ENCODE data around the gene BBX. TPM values are rescaled to one million over a fixed set of nuclear protein-coding genes. Genes with fewer than 3 reads are reported as not detected.

BBX gene
- total and polyA plus RNA-seq, 2 of the 4 experiments (the other 2 are of a cell fraction) = 13.6 to 107 TPM

- BruUV-seq (replicated peaks) = no TSS peak
- no peaks in the 10 kb centered on the region for H3K79me1 ChIP-seq (ENCODE audit: low read depth in 1 of 2, low read length in 2 of 2)
- no peak overlapping the region for H2BK20ac ChIP-seq (ENCODE audit: low read depth, low read length)
- H4K5ac ChIP-seq (ENCODE audit: low read depth, low read length) = no peak overlapping the region
- no peak overlapping the region for H2AK9ac ChIP-seq (replicated peaks; ENCODE audit: low read depth, low read length, poor library complexity)
- H2BK120ac ChIP-seq (ENCODE audit: low read depth, low read length) = no peak overlapping the region
- peaks cover 2% of the 10 kb centered on the region; the same call in 1 of the 2 replicates for H3K4me1 ChIP-seq (ENCODE audit: control insufficient read depth, insufficient read depth, low read length)
- ChIA-PET CTCF (no interaction called here), POLR2A (ENCODE audit: unreplicated experiment) (no interaction called here)
- intact Hi-C loops (cut with micrococcal nuclease) = no loop called here
- H3K27ac ChIP-seq (ENCODE audit: insufficient read depth, low read length) = no peak overlapping the region
- TF ChIP-seq RCOR1 (IDR thresholded peaks at IDR 0.05; ENCODE audit: insufficient replicate concordance, low read length) (no peak), FOS (IDR thresholded peaks at IDR 0.05; ENCODE audit: low read depth, low read length) (no peak), BHLHE40 (IDR thresholded peaks at IDR 0.05; ENCODE audit: low read depth, low read length) (no peak), RFX5 (IDR thresholded peaks at IDR 0.05; ENCODE audit: low read depth, low read length) (no peak), NFE2L2 (IDR thresholded peaks at IDR 0.05; ENCODE audit: low read depth, low read length) (no peak), SMC3 (IDR thresholded peaks at IDR 0.05; ENCODE audit: low read depth, low read length) (no peak), POLR2A (IDR thresholded peaks at IDR 0.05; ENCODE audit: low read depth, low read length) (no peak), USF2 (IDR thresholded peaks at IDR 0.05; ENCODE audit: low read depth, low read length) (no peak), CEBPB (IDR thresholded peaks at IDR 0.05; ENCODE audit: low read depth, low read length) (no peak)
- TF ChIP-seq, protein P1, sequence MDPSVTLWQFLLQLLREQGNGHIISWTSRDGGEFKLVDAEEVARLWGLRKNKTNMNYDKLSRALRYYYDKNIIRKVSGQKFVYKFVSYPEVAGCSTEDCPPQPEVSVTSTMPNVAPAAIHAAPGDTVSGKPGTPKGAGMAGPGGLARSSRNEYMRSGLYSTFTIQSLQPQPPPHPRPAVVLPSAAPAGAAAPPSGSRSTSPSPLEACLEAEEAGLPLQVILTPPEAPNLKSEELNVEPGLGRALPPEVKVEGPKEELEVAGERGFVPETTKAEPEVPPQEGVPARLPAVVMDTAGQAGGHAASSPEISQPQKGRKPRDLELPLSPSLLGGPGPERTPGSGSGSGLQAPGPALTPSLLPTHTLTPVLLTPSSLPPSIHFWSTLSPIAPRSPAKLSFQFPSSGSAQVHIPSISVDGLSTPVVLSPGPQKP (IDR thresholded peaks at IDR 0.05; ENCODE audit: borderline replicate concordance, low read depth, low read length) = no peak
- no peak overlapping the region for H4K8ac ChIP-seq (ENCODE audit: low read depth in 2 of 2, low read length in 2 of 2)
- DNase-seq (no peak), ATAC-seq (ENCODE audit: low read depth) (no peak)
- H3K36me3 ChIP-seq (ENCODE audit: control insufficient read depth, insufficient read depth, low read length) = no peaks in the 10 kb centered on the region
- dilution Hi-C loops (cut with HindIII; ENCODE audit: low sequenced_read_pairs, unreplicated experiment) = no loop called here
- no peak overlapping the region for H3K9ac ChIP-seq (ENCODE audit: low read depth, low read length)
- H3K27me3 ChIP-seq (ENCODE audit: control insufficient read depth, insufficient read depth, low read length) = peaks cover 5% of the 10 kb centered on the region
- H2AFZ ChIP-seq (replicated peaks; ENCODE audit: low read length, poor library complexity) = no peak overlapping the region
- no peak overlapping the region for H2BK5ac ChIP-seq (ENCODE audit: low read depth, low read length, poor library complexity, severe bottlenecking)
- no peaks in the 10 kb centered on the region for H3K9me1 ChIP-seq (ENCODE audit: insufficient read depth, low read length)
- no peak overlapping the region for H2BK15ac ChIP-seq (ENCODE audit: low read depth, low read length)
- WGBS, 2 experiments (ENCODE audit: extremely low coverage in 2 of 2, insufficient read length in 1 of 2) = 75% methylated on average over 2 of the region's 6 CpGs; no CpG with 5 or more reads in 1 of the 2 experiments
- no peak overlapping the region for H3K14ac ChIP-seq (replicated peaks; ENCODE audit: low read depth, low read length)
- no peaks in the 10 kb centered on the region for H3K9me3 ChIP-seq (ENCODE audit: control insufficient read depth, insufficient read depth, low read length)
- no peak overlapping the region for H3K18ac ChIP-seq (ENCODE audit: low read depth, low read length)
- no peak overlapping the region for H4K91ac ChIP-seq (ENCODE audit: insufficient read depth, low read depth, low read length)
- no peak overlapping the region for H3K4me3 ChIP-seq (ENCODE audit: insufficient read depth, low read depth, low read length)
- in situ Hi-C loops (cut with MboI; ENCODE audit: low sequenced_read_pairs) = no loop called here
- no peaks in the 10 kb centered on the region for H4K20me1 ChIP-seq (ENCODE audit: insufficient read depth, low read length)
- no peak overlapping the region for H3K4me2 ChIP-seq (ENCODE audit: low read depth, low read length)
- no peak overlapping the region for H3K23ac ChIP-seq (ENCODE audit: low read depth, low read length)
- H3K56ac ChIP-seq (ENCODE audit: extremely low read depth, insufficient read depth, low read length) = no peak overlapping the region
- H2AK5ac ChIP-seq (ENCODE audit: low read depth, low read length) = no peak overlapping the region
- no peak overlapping the region for H3K4ac ChIP-seq (ENCODE audit: low read depth, low read length)
These were observed 332.0 kb downstream of the BBX start for GRCh38 chr3:107854733-107855132.

Data from IMR-90 (cell line).